HG03135 (cell line): ENCODE data around the gene VASH2.

Source experiments
- ATAC-seq: cut with Tn5 transposase; IDR thresholded peaks from one replicate; pipeline ENCODE4 v1.9.1; 2021; ENCODE audit warnings: mild to moderate bottlenecking, moderate library complexity; ENCODE audit not compliant: unreplicated experiment

Gene VASH2

GRCh38 chr1:212928323-212929291 is 21.7 kb upstream of the VASH2 start:
- ATAC-seq, result no peak

- no peak for ATAC-seq
These were observed 19.2 kb upstream of the VASH2 start for GRCh38 chr1:212930986-212931678.

GRCh38 chr1:212933815-212934471 is 16.4 kb upstream of the VASH2 start:
- ATAC-seq, result no peak

GRCh38 chr1:212935387-212935981 is 14.9 kb upstream of the VASH2 start:
- no peak for ATAC-seq

GRCh38 chr1:212937034-212937433 is 13.3 kb upstream of the VASH2 start:
- ATAC-seq, result no peak

- no peak for ATAC-seq
These were observed 11.5 kb upstream of the VASH2 start for GRCh38 chr1:212938846-212939245.

- ATAC-seq, result no peak
These were observed 8.9 kb upstream of the VASH2 start for GRCh38 chr1:212941452-212941851.

- no peak for ATAC-seq
These were observed 7.5 kb upstream of the VASH2 start for GRCh38 chr1:212942679-212943392.

GRCh38 chr1:212943393-212943710 is 7.0 kb upstream of the VASH2 start:
- no peak for ATAC-seq

GRCh38 chr1:212944229-212944901 is 6.0 kb upstream of the VASH2 start:
- ATAC-seq, result no peak

GRCh38 chr1:212945056-212945455 is 5.3 kb upstream of the VASH2 start:
- no peak for ATAC-seq

- no peak for ATAC-seq
These were observed 4.7 kb upstream of the VASH2 start for GRCh38 chr1:212945463-212946160.

- no peak for ATAC-seq
These were observed 3.5 kb upstream of the VASH2 start for GRCh38 chr1:212946872-212947271.

GRCh38 chr1:212949771-212950170 is 570 bp upstream of the VASH2 start:
- no peak for ATAC-seq

GRCh38 chr1:212951126-212951946 is 995 bp downstream of the VASH2 start:
- ATAC-seq, result no peak

- ATAC-seq, result no peak
These were observed 1.8 kb downstream of the VASH2 start for GRCh38 chr1:212951947-212952640.

- no peak for ATAC-seq
These were observed 2.3 kb downstream of the VASH2 start for GRCh38 chr1:212952641-212952976.

GRCh38 chr1:212953321-212953720 is 3.0 kb downstream of the VASH2 start:
- ATAC-seq, result no peak
